GM12878 (cell line): ENCODE measurements around the gene HIP1. TPM values are rescaled to one million over a fixed set of nuclear protein-coding genes. Genes with fewer than 3 reads are reported as not detected.

Source experiments
- ATAC-seq: fragments of 200-7000 bp; cut with Tn5 transposase; 3 replicates; pipeline ENCODE4 v1.9.1; 2020; ENCODE audit warnings: mild to moderate bottlenecking, moderate library complexity
- BruUV-seq: library from RNA; stranded (reverse); fragments of 400-500 nt; replicated peaks from 2 replicates; lab custom pipeline; 2021; lab: Mats Ljungman, UMichigan
- CTCF ChIA-PET: fragments of 300-600 bp; sonication (Branson Sonifier 250); formaldehyde crosslinking; extraction: SDS; loops from one replicate; lab custom pipeline; 2021; ENCODE audit warnings: inconsistent platforms; lab: Yijun Ruan, JAX
- POLR2A ChIA-PET: fragments of 350-600 bp; formaldehyde crosslinking; extraction: SDS; loops from one replicate; lab custom pipeline; 2021; ENCODE audit warnings: inconsistent platforms; lab: Charles Lee
- RAD21 ChIA-PET: fragments of 300-600 bp; sonication (Branson Sonifier 250); formaldehyde crosslinking; loops from one replicate; lab custom pipeline; 2023; ENCODE audit warnings: antibody characterized with exemption; ENCODE audit not compliant: unreplicated experiment; lab: Charles Lee
- SMC1A ChIA-PET: fragments of 300-600 bp; sonication (Branson Sonifier 250); formaldehyde crosslinking; loops from one replicate; lab custom pipeline; 2023; ENCODE audit not compliant: unreplicated experiment, uncharacterized antibody; lab: Charles Lee
- DNase-seq: peaks from one replicate; pipeline ENCODE4 v3.0.0-alpha.2; 2011; ENCODE audit warnings: low read depth, low spot score
- FAIRE-seq: peaks from 3 replicates; lab custom pipeline; 2011; peaks lifted over from hg19 to GRCh38; lab: Jason Lieb, UNC
- H2AFZ ChIP-seq: 2 replicates; pipeline ENCODE4 v1.6.0; 2011; ENCODE audit warnings: low read depth, low read length, control low read depth; ENCODE audit not compliant: control insufficient read depth
- H3K27ac ChIP-seq: 2 replicates; pipeline ENCODE4 v1.5.1; 2011; ENCODE audit warnings: control low read depth; ENCODE audit not compliant: control insufficient read depth, insufficient read depth
- H3K27me3 ChIP-seq, 2 experiments: replicated peaks in 1 of 2; 2 replicates each; pipeline versions ENCODE4 v1.6.0 to v1.6.1; 2011; ENCODE audit warnings: low read length in 1 of 2; ENCODE audit not compliant: control insufficient read depth in 2 of 2, insufficient read depth in 2 of 2
- H3K36me3 ChIP-seq, 2 experiments: 2 replicates each; pipeline ENCODE4 v1.5.1; 2011; ENCODE audit warnings: low read length in 1 of 2; ENCODE audit not compliant: control insufficient read depth in 2 of 2, insufficient read depth in 2 of 2
- H3K4me1 ChIP-seq: 2 replicates; pipeline ENCODE4 v1.6.1; 2011; ENCODE audit warnings: mild to moderate bottlenecking, low read length, moderate library complexity, mixed read lengths; ENCODE audit not compliant: control insufficient read depth, insufficient read depth
- H3K4me2 ChIP-seq: 2 replicates; pipeline ENCODE4 v1.6.0; 2011; ENCODE audit warnings: control low read depth; ENCODE audit not compliant: control insufficient read depth, insufficient read depth
- H3K4me3 ChIP-seq: fragments of 200-600 bp; sonication (generic); 2 replicates; pipeline ENCODE4 v1.5.1; 2016
- H3K79me2 ChIP-seq: 2 replicates; pipeline ENCODE4 v1.6.0; 2011; ENCODE audit warnings: low read length; ENCODE audit not compliant: control insufficient read depth, insufficient read depth
- H3K9ac ChIP-seq: 2 replicates; pipeline ENCODE4 v1.8.0; 2011; ENCODE audit warnings: low read length, control low read depth, mixed read lengths; ENCODE audit not compliant: control insufficient read depth, insufficient read depth
- H3K9me3 ChIP-seq: replicated peaks from 3 replicates; pipeline ENCODE4 v1.5.1; 2011; ENCODE audit warnings: mild to moderate bottlenecking, low read length; ENCODE audit not compliant: control insufficient read depth, insufficient read depth
- H4K20me1 ChIP-seq: 2 replicates; pipeline ENCODE4 v1.6.0; 2011; ENCODE audit not compliant: control insufficient read depth, insufficient read depth
- KAT2A ChIP-seq: conservative IDR thresholded peaks from 2 replicates; pipeline ENCODE4 v1.6.1; 2011; ENCODE audit warnings: low read depth, low read length; ENCODE audit not compliant: control insufficient read depth
- RB1 ChIP-seq: fragments of 450-650 bp; formaldehyde crosslinking; IDR thresholded peaks from 2 replicates; pipeline ENCODE4 v1.6.1; 2017; ENCODE audit warnings: mild to moderate bottlenecking, borderline replicate concordance
- STAT1 ChIP-seq: fragments of 450-650 bp; conservative IDR thresholded peaks from 2 replicates; pipeline ENCODE4 v1.6.1; 2014; ENCODE audit warnings: antibody characterized with exemption, mild to moderate bottlenecking
- TCF12 ChIP-seq: IDR thresholded peaks from 2 replicates; pipeline ENCODE4 v1.6.1; 2011; ENCODE audit warnings: low read depth, mild to moderate bottlenecking, low read length
- WGBS: methylation state at CpG from one replicate; pipeline ENCODE4 v1.1.6; 2016; ENCODE audit warnings: low lambda C conversion rate; ENCODE audit not compliant: insufficient replicate concordance, insufficient coverage; ENCODE audit errors: missing lambda C conversion rate; 5-methylcytosine and 5-hydroxymethylcytosine counted together
- in situ Hi-C: fragments of 300-500 bp; cut with MboI; formaldehyde crosslinking; loops from 9 replicates; pipeline ENCODE4 v1.14.3; 2018; ENCODE audit warnings: mixed read lengths
- intact Hi-C: fragments of 100-400 bp; cut with micrococcal nuclease; formaldehyde crosslinking; loops from one replicate; pipeline ENCODE4 v1.14.2; 2022; ENCODE audit not compliant: unreplicated experiment
- polyA plus RNA-seq, 11 experiments: library from polyadenylated mRNA; depleted of rRNA in 4 of 11; unstranded in 6 of 11; stranded (reverse) in 5 of 11; fragments of >200 nt; fragmentation: Nextera tagmentation in 4 of 11; fragmentation: Illumina TruSeq in 1 of 11; extraction: Ambion mirVana in 4 of 11; extraction: Trizol in 1 of 11; gene quantifications; 1 replicate in 1 of 11; 2 replicates in 10 of 11; pipeline versions ENCODE4 v1.2.1 to v1.2.3, GENCODE V29; 2011 to 2016; ENCODE audit warnings: inconsistent platforms in 2 of 11, missing spikeins in 2 of 11, low read depth in 1 of 11
- total RNA-seq, 4 experiments: library from RNA; depleted of rRNA in 3 of 4; stranded (reverse); fragments of >200 nt in 3 of 4; fragmentation: Illumina TruSeq in 1 of 4; extraction: Trizol in 1 of 4; gene quantifications; 2 replicates each; pipeline versions ENCODE4 v1.2.1 to v1.2.3, GENCODE V29; 2013 to 2021
- TF ChIP-seq, protein P1 (sequence below): IDR thresholded peaks from 2 replicates; pipeline ENCODE4 v1.6.1; 2012; ENCODE audit warnings: low read depth, low read length, improper control_type of control experiment

Gene HIP1
- total and polyA plus RNA-seq, 10 of the 15 experiments (the other 5 are each of a cell fraction or from before 2014, with no cell fraction given), result 1.2 to 9.7 (median 3.2) TPM

- FAIRE-seq (no peak), ATAC-seq (no peak), DNase-seq (no peak)
- Histone ChIP-seq H3K4me2 (no peak overlapping the region), H4K20me1 (no peaks in the 10 kb centered on the region), H3K36me3 (no peaks in the 10 kb centered on the region), H3K9ac (no peak overlapping the region), H2AFZ (no peak overlapping the region), H3K79me2 (no peaks in the 10 kb centered on the region), H3K4me1 (peaks cover 15% of the 10 kb centered on the region), H3K27ac (no peak overlapping the region), H3K4me3 (no peak overlapping the region), H3K9me3 (no peaks in the 10 kb centered on the region), H3K27me3 (no peaks in the 10 kb centered on the region)
- no TSS peak for BruUV-seq
- ChIA-PET POLR2A (no interaction called here), SMC1A (no interaction called here), RAD21 (no interaction called here), CTCF (no interaction called here)
- 84% methylated on average over 14 of the region's 15 CpGs for WGBS
- in situ Hi-C loops, result no loop called here
- TF ChIP-seq KAT2A (no peak), RB1 (no peak), STAT1 (no peak), TCF12 (no peak)
- TF ChIP-seq, protein P1, sequence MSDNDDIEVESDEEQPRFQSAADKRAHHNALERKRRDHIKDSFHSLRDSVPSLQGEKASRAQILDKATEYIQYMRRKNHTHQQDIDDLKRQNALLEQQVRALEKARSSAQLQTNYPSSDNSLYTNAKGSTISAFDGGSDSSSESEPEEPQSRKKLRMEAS, result no peak
- intact Hi-C loops, result loop anchor here (10.0 kb wide), 1 partner anchor 75 kb away; no protein-coding TSS in a partner anchor
Observed at GRCh38 chr7:75599244-75599781, 139.4 kb downstream of the HIP1 start.
